Measurements from ENCODE around the gene OR2D2.
"Not testable (repeated sequence)": the region's sequence is repeated elsewhere in the genome, so short reads cannot be mapped to it uniquely, and the experiment has no call there.

GRCh38 chr11:6887711-6888110, 4.6 kb downstream of the OR2D2 start:
- TF ChIP-seq, protein P1, sequence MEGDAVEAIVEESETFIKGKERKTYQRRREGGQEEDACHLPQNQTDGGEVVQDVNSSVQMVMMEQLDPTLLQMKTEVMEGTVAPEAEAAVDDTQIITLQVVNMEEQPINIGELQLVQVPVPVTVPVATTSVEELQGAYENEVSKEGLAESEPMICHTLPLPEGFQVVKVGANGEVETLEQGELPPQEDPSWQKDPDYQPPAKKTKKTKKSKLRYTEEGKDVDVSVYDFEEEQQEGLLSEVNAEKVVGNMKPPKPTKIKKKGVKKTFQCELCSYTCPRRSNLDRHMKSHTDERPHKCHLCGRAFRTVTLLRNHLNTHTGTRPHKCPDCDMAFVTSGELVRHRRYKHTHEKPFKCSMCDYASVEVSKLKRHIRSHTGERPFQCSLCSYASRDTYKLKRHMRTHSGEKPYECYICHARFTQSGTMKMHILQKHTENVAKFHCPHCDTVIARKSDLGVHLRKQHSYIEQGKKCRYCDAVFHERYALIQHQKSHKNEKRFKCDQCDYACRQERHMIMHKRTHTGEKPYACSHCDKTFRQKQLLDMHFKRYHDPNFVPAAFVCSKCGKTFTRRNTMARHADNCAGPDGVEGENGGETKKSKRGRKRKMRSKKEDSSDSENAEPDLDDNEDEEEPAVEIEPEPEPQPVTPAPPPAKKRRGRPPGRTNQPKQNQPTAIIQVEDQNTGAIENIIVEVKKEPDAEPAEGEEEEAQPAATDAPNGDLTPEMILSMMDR (IDR thresholded peaks at IDR 0.05), result not testable (repeated sequence)
- TF ChIP-seq POLR2A (IDR thresholded peaks at IDR 0.05), result not testable (repeated sequence)
